Mucosa of rectum (tissue), 2 donors: ENCODE measurements around the gene CRABP2.

ENCODE experiments used
- H3K27ac ChIP-seq, 2 donors: one replicate each; pipeline ENCODE4 v1.7.0; 2013; ENCODE audit warnings: inconsistent platforms in 2 of 2, low read depth in 2 of 2, low read length in 2 of 2
- H3K27me3 ChIP-seq, 2 donors: one replicate each; pipeline ENCODE4 v1.7.0; 2013; ENCODE audit warnings: low read length in 2 of 2; ENCODE audit not compliant: control insufficient read depth in 2 of 2, insufficient read depth in 2 of 2
- H3K36me3 ChIP-seq, 2 donors: one replicate each; pipeline ENCODE4 v1.7.0; 2013; ENCODE audit warnings: low read length in 2 of 2; ENCODE audit not compliant: control insufficient read depth in 2 of 2, insufficient read depth in 2 of 2
- H3K4me1 ChIP-seq, 2 donors: one replicate each; pipeline ENCODE4 v1.7.0; 2013; ENCODE audit warnings: low read length in 2 of 2, mild to moderate bottlenecking in 1 of 2; ENCODE audit not compliant: control insufficient read depth in 2 of 2, insufficient read depth in 2 of 2
- H3K4me3 ChIP-seq, 2 donors: one replicate each; pipeline ENCODE4 v1.7.0; 2013; ENCODE audit warnings: low read length in 2 of 2
- H3K9ac ChIP-seq, 2 donors: one replicate each; pipeline ENCODE4 v1.7.0; 2013; ENCODE audit warnings: low read length in 2 of 2, low read depth in 1 of 2, mild to moderate bottlenecking in 1 of 2
- H3K9me3 ChIP-seq, 2 donors: one replicate each; pipeline ENCODE4 v1.7.0; 2013; ENCODE audit warnings: low read length in 2 of 2; ENCODE audit not compliant: control insufficient read depth in 2 of 2
- donor health status: healthy.
- donor health status: Normal muscosa, but diverticular disease.

Gene CRABP2

DNA sequence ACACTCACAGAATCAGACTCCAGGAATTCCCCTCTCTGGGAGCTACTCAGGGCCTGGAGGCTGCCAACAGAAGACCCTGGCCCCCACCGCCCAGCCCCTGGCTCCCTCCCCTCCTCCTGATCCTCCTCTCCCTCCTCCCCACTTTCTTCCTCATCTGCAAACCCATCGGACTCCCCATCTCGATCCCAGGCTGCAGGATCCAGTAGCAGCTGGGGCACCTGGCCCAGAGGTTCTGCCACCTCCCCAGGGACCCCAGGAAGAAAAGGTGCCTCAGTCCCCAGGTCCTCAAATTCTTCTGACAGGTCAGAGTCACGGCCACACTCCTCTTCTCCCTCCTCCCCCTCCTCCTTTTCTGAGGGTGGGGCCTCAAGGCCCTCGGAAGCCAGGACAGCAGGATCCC, 35.6 kb downstream of the CRABP2 start:
- Histone ChIP-seq H3K9me3 (no peaks in the 10 kb centered on the region), H3K9ac (no peak overlapping the region), H3K27ac (no peak overlapping the region), H3K4me3 (no peak overlapping the region), H3K4me1 (peaks cover 17 to 19% of the 10 kb centered on the region in 2 donors), H3K27me3 (peaks cover 4% of the 10 kb centered on the region in 2 donors), H3K36me3 (no peaks in the 10 kb centered on the region)

DNA sequence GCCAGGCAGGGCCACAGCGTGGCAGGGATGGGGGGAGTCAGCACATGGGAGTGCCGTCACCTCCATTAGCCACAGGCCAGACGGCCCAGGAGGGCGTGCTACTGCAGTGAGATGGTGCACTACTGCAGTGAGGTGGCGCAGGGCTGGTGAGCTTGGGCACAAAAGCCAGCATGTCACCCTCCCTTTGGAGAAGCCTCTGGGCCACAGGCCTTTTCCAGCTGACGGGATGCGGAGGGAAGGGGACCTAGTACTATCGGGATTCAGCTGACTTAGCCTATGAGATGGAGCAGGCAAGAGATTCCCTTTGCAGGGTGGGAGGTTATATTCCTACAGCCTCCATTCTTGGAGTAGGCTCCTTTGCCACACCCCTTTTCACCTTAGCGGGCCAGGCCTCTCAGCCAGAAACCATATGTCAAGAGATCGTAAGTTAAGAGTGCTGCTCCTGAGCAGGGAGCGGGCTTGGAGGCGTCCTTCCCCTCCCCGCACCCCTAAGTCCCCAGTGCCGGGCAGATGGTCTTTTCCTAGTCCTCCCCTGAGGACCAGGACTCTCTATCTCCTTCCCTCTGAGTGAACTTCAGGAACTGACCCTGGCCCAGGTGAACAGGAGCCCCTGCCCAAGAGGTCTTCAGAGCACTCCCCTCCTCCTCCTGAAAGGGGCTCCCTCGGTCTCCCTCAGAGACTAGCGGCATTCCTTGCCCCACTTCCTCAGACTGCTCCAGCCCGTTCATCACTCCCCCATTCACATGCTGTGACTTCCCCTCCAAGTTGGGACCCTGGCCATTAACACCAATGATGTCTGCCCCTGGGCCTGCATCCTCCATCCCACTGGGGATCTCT, 36.4 kb downstream of the CRABP2 start:
- H3K4me1 ChIP-seq: peaks cover 24 to 26% of the 10 kb centered on the region in 2 donors

DNA sequence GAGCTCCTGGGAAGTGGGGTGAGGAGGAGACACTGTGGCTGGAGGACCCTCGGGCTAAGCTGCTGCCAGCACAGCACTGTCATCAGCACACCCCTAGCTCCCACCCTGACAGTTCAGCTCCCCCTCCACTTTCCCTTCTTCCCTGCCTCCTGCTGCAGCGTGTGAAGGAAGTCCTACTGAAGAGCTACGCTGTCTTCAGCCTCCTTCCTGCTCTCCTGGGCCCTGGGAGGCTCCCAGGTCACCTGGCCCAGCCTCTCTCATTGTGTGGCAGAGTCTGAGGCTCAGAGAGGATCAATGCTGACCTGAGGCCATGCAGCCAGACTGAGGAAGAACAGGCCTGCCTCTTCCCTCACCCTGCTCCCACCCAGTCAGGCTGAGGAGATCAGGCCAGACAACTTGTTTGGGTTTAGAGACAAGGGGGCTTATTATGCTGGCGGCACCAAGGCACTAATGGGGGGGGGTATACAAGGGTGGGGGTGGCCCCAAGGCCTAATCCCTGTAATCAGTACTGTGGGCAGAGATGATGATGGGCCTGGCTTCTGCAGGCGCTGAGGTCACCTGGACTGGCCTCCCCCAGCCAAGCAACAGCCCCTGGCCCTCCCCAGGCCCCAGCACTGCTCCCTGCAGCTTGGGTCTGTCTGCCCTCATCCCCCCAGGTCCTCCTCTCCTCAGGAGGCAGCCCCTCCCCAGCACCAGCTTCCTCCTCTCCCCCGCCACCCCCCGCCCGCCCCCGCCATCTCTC, 37.2 kb downstream of the CRABP2 start:
- H3K9me3 ChIP-seq: no peaks in the 10 kb centered on the region
- H3K36me3 ChIP-seq: no peaks in the 10 kb centered on the region
- peak overlapping the region in 1 of 2 donors; percentile 56 for H3K9ac ChIP-seq
- peaks cover 22 to 26% of the 10 kb centered on the region in 2 donors for H3K4me1 ChIP-seq
- H3K4me3 ChIP-seq: no peak overlapping the region
- H3K27me3 ChIP-seq: no peaks in the 10 kb centered on the region
- peak overlapping the region; percentile 72 to 77 for H3K27ac ChIP-seq

More for the DNA sequence above, 36.4 kb downstream of the CRABP2 start:
- Histone ChIP-seq H3K9me3 (no peaks in the 10 kb centered on the region), H3K36me3 (no peaks in the 10 kb centered on the region), H3K9ac (no peak overlapping the region), H3K27me3 (peaks cover 4% of the 10 kb centered on the region in 2 donors), H3K4me3 (no peak overlapping the region), H3K27ac (no peak overlapping the region)

DNA sequence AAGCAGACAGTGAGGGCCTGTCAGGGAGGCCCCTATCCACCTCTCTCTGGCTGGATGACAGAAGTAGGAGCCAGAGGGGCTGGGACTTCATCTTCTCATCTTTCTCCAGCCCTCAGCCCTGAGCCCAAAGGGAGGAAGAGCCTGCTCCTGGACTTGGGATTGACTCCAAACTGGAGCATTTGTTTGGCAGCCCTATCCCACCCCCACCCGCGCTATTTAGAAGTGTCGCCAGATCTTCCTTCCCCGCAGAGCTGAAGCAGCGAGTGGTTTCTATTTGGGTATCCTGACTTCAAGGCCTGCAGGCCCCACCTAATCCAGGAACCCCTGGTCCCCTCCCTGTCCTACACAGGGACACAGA, 37.8 kb downstream of the CRABP2 start:
- H3K4me3 ChIP-seq: no peak overlapping the region
- no peaks in the 10 kb centered on the region for H3K9me3 ChIP-seq
- peaks cover 25 to 26% of the 10 kb centered on the region in 2 donors for H3K4me1 ChIP-seq
- peak overlapping the region; percentile 72 to 77 for H3K27ac ChIP-seq
- H3K36me3 ChIP-seq: no peaks in the 10 kb centered on the region
- H3K27me3 ChIP-seq: no peaks in the 10 kb centered on the region
- peak overlapping the region in 1 of 2 donors; percentile 56 for H3K9ac ChIP-seq

DNA sequence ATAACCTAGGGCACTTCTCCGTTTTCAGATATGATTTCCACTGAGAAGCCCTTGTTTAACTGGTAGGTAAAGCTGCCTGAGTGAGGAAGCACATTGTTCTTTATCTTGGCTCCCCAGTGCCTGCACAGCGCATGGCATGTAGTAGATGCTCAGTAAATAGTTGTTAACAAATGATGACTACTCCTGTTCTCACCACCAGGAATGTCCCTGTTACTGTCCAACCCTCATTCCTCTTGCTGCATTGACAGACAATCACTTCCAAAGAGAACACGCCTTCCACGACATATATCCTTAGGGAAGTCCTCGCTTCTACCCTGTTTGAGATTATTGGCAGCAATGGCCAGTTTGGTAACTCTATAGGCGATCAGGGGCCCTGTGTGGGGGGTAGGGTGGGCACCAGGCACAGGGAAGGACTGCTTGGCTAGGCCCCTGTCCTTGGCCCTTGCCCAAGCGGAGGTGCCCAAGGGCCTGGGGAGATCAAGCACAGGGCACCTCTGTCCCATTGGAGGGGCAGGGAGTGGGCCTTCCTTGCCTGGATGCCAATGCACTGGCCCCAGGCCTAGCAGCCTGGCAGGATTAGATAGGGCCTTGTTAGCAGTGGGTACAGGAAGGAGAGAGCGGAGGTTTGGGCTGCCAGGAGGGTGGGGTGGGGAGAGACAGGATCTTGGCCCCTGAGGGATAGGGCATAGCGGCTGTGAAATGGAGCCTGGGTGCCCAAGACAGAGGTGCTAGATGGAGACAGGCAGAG, 38.3 kb downstream of the CRABP2 start:
- Histone ChIP-seq H3K27me3 (no peaks in the 10 kb centered on the region), H3K36me3 (no peaks in the 10 kb centered on the region), H3K4me3 (no peak overlapping the region), H3K4me1 (peaks cover 30 to 31% of the 10 kb centered on the region in 2 donors), H3K9me3 (no peaks in the 10 kb centered on the region), H3K27ac (peak overlapping the region; percentile 72 to 77), H3K9ac (peak overlapping the region in 1 of 2 donors; percentile 56)

DNA sequence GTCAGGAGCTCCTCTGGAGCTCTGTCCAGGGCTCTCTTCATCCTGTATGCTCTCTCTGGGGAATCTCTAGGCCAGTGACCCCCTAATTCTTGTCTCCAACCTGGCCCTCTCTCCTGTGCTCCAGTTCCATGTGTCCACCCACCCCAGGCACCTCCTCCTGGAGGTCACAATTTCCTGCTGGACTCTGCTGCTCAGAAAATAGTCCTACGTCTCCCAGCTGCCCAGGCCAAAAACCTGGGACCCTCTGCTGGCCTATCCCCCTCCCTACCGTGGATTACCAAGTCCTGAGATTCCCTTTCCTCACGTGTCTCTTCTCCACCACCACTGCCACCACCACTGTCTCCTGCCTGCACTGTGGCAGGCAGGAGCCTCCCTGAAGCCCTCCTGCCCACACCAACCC, 39.8 kb downstream of the CRABP2 start:
- no peaks in the 10 kb centered on the region for H3K9me3 ChIP-seq
- no peak overlapping the region for H3K4me3 ChIP-seq
- no peaks in the 10 kb centered on the region for H3K36me3 ChIP-seq
- H3K27ac ChIP-seq: peak overlapping the region; percentile 38 to 80
- H3K4me1 ChIP-seq: peaks cover 43 to 44% of the 10 kb centered on the region in 2 donors
- no peak overlapping the region for H3K9ac ChIP-seq
- H3K27me3 ChIP-seq: no peaks in the 10 kb centered on the region

DNA sequence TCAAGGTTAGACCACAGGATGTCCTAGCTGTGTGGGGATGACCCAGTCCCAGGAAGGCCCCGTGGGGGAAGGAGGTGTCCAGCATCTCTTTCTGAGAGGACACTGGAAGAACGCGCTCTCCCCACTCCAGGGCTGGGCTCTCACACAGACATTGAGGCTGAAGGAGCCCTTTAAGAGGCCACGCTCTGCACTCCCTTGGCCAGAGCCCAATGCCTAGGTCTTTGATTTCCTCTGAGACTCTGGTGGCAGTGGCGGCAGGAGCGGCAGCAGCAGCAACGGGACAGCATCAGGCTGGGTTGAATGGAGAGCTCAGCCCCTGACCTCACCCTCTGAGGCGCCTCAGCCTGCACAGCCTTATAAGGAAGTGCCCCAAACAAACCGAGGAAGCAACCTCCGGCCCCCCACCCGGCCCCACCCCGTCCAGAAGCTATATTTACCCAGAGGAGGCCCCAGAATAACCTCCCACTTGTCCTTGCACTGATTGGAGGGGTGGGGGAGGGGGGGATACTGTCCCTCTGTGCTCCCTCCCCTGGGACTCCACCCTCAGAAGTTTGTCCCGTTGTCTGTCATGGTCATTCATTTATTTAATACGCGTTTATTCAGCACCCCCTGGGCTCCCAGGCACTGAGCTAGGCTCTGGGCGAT, 40.5 kb downstream of the CRABP2 start:
- no peak overlapping the region for H3K4me3 ChIP-seq
- H3K27ac ChIP-seq: peak overlapping the region; percentile 49 to 80
- no peaks in the 10 kb centered on the region for H3K9me3 ChIP-seq
- no peaks in the 10 kb centered on the region for H3K27me3 ChIP-seq
- H3K9ac ChIP-seq: peak overlapping the region; percentile 1 to 48
- H3K36me3 ChIP-seq: no peaks in the 10 kb centered on the region
- peaks cover 48 to 50% of the 10 kb centered on the region in 2 donors for H3K4me1 ChIP-seq

DNA sequence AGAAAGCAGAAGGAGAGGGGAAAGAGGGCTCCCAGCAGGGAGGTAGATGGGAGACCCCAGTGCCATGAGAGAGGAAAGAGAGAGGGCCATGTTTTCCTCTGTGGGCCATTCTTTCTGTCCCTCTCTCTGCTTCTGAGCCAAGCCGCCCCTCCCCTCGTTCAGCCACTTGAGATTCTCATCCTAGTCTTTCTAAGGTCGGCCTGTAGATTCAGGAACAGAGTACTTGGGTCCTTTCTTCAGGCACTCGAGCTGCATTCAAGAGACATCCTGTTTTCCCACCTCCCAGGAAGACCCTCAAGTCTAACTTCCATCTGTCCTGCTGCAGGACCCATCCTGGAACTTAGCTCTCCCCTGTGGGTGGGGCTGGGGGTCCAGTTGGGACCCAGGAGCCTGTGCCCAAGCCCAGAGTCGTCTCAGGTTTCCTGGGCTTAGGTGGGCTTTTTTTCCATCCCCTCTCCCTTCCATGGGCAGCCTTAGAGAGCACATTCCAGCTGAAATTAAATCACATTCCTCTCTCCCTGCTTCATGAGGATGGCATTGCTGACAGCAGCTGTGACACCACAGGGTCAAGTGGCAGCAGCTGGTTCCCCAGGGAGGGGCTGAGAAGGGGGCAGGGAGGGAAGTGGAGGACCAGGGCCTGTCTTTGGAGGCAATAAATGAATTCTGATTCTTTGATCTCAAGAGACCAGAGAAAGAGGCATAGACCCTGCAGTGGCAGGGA, 41.2 kb downstream of the CRABP2 start:
- Histone ChIP-seq H3K9me3 (no peaks in the 10 kb centered on the region), H3K9ac (peak overlapping the region; percentile 1 to 48), H3K4me3 (no peak overlapping the region), H3K27ac (peak overlapping the region; percentile 49 to 80), H3K27me3 (no peaks in the 10 kb centered on the region), H3K4me1 (peaks cover 55 to 57% of the 10 kb centered on the region in 2 donors), H3K36me3 (no peaks in the 10 kb centered on the region)

DNA sequence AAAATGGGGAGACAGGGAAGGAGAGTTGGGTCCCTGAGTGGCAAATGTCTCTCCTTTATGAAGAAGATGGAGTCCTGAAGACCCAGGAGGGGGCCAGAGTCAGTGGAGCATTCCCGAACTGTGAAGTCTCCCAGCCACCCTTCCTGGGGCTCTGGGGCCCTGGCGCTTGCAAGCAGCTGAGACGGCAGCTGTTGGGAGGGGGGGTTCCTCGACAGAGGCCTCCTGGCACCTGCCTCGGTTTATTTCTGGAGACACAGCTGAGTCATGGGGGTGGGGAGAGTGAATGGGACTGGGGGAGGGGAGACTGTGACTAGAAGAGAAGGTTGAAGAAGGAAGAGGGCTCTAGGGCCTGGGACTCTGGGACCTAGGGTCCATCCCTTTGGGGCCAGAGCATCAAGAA, 42.2 kb downstream of the CRABP2 start:
- Histone ChIP-seq H3K36me3 (no peaks in the 10 kb centered on the region), H3K27me3 (no peaks in the 10 kb centered on the region), H3K4me1 (peaks cover 59% of the 10 kb centered on the region in 2 donors), H3K9ac (no peak overlapping the region), H3K27ac (peak overlapping the region; percentile 45 to 80), H3K4me3 (no peak overlapping the region), H3K9me3 (no peaks in the 10 kb centered on the region)
